GM10847 (cell line): ENCODE data around the gene TTC34.

ENCODE experiments used
- POLR2A ChIP-seq: IDR thresholded peaks from 2 replicates; pipeline ENCODE4 v1.6.1; 2011; ENCODE audit not compliant: insufficient read length; ENCODE audit errors: extremely low read depth

TTC34 gene

GRCh38 chr1:2628933-2629626, 172.4 kb downstream of the TTC34 start:
- TF ChIP-seq POLR2A = no peak

- TF ChIP-seq POLR2A = no peak
Observed at GRCh38 chr1:2628191-2628932, 173.1 kb downstream of the TTC34 start.

GRCh38 chr1:2627746-2628145, 173.7 kb downstream of the TTC34 start:
- no peak for TF ChIP-seq POLR2A

DNA sequence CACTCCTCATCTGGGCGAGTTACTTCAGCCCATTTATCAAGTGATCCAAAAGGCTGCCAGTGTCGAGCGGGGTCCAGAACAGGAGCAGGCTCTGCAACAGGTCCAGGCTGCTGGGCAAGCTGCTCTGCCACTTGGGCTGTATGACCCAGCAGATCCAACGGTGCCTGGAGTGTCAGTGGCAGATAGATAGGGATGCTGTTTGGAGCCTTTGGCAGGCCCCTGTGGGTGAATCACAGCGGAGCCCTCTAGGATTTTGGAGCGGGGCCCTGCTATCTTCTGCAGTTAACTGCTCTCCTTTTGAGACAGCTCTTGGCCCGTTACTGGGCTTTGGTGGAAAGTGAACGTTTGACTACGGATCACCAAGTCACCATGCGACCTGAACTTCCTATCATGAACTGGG, 176.2 kb downstream of the TTC34 start:
- no peak for TF ChIP-seq POLR2A

DNA sequence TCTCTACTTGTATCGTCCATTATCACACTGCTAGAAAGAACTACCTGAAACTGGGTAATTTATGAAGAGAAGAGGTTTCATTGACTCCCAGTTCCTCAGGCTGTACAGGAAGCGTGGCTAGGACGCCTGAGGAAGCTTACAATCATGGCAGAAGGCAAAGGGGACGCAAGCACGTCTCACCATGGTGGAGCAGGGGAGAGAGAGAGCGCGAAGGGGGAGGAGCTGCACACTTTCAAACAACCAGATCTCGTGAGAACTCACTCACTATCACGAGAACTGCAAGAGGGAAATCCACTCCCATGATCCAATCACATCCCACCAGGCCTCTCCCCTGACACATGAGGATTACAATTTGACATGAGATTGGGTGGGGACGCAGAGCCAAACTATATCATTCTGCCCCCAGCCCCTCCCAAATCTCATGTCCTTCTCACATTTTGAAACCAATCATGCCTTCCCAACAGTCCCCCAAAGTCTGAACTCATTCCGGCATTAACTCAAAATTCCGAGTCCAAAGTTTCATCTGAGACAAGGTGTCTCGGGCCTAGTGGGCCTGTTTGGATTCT, 176.7 kb downstream of the TTC34 start:
- no peak for TF ChIP-seq POLR2A

DNA sequence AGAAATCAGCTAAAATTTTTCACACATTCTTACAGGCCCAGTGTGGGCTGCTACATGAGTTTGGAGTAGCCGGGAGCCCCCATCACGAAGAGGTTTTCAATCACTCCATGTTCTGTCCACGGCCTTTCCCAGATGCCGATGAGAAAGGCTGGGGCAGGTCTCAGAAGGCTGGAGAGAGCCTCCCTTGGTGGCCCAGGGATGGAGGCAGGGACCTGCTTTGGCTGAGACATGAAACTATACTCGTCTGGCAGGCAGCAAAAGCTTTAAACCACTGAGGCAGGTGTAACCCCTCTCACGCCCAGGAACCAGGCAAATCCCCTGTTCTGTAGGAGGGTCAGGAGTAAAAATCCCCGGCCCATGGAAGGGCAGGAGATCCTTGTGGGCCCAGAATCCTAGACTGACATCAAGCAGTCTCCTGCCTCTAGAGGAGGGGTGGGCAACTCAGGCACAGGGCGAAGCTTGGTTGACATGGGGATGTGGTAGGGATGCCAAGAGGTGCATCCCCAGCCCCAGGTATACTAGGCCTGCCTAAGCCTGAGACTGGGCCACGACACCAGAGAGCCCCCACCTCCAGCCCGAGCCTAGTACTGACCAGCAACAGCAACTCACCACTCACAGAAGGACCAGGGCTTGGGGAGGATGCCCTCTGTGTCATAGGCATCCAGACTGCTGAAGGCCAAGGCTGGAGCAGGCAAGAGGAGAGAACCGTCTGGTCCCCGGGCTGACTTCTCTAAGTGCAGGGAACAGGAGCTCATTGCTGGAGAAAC, 177.7 kb downstream of the TTC34 start:
- TF ChIP-seq POLR2A = no peak

DNA sequence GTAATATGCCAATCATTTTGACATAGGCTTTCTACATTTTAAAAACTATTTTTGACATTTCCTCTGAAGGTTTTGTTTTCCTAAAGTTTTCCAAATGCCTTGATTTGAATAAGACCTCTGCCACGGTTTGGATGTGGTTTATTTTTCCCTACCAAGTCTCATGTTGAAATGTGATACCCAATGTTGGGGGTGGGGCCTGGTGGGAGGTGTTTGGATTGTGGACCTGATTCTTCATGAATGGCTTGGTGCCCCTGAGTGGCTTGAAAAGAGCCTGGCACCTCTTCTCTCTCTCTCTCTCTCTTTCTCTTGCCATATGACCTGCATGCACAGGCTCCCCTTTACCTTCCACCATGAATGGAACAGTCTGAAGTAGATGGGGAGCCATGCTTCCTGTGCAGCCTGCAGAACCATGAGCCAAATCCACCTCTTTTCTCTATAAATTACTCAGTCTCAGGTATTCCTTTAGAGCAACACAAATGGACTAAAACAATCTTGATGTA, 183.5 kb downstream of the TTC34 start:
- TF ChIP-seq POLR2A = no peak

DNA sequence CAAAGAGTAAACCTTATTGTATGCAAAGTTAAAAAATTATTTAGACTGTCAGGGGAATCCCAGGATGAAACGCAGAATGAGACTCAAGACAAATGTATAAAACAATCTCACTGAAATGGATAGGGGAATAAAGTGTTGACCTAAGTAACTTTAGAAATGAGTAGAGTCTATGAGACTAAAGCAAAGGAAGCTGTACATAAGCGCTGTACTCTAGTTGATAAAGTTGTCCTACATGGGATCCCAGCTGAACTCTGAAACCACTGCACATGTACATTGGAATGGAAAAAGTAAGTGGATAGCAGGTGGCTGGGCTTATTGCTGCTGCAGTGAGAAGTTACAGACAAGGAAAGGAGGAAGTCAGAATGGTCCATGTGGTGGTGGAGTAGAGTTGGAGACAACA, 187.3 kb downstream of the TTC34 start:
- TF ChIP-seq POLR2A = no peak

GRCh38 chr1:2612591-2613365, 188.7 kb downstream of the TTC34 start:
- no peak for TF ChIP-seq POLR2A

DNA sequence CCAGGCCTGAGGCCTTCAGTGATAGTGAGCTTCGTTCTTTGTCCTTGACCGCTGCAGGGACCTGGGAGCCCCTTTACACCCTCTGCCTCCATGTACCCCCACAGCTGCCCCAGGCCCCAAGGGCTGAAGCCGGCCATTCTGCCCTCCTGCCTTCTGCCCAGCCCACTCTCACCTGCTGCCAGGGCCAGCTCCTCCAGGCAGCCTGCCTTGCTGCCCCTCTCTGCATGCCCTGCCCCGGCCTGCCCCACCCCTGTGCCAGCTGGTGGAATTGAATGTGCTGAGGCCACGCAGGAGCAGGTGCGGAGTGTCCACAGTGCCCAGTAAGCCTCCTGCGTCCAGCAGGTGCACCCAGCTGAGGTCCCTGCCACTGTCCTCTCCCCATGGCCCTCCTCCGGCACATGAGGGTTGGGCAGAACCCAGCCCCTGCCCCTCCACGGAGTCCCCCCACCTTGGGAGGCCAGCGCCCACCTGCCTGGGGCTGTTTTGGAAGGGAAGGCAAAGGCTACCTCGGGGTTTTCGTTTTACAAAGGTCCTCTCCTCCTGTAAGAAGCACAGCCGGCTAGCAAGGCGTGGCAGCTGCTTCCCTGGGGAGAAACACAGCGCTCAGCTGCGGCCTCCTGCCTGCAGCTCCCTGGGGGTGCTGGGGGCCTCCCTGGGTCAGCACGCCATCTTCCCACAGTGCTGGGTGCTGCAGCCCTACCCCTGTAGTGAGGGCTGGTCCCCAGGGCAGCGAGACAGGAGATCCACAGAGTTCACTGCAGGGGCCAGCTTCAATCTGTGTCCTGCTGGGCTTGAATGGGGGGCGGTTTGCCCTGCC, 189.7 kb downstream of the TTC34 start:
- no peak for TF ChIP-seq POLR2A

DNA sequence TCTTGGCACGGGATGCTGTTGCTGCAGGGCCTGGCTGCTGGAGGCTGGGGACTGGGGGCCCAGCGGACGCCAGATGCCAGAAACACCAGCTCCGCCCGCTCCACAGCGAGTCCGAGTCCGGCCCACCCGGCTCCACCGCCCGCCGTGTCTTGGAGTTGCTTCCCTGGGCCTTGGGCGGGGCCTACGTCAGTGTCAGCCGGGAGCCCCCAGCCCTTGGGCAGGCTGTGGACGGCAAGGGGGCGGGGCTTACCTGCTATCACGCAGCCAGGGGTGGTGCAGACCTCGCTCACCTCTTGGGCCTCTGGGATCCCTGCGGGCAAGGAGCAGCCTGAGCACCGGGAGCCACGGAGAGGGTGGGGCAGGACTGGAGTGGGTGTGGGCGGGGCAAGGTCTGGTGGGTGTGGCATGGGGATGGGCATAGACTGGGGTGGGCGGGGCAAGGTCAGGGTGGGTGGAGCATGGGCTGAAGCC, 190.4 kb downstream of the TTC34 start:
- TF ChIP-seq POLR2A = no peak

- TF ChIP-seq POLR2A = no peak
Observed at GRCh38 chr1:2610036-2610959, 191.2 kb downstream of the TTC34 start.
